Suprapubic skin (tissue), 4 donors: ENCODE data around the gene THRB.
A peak's percentile ranks its signal among the peaks of the same experiment; 100 is the strongest.

Experiments
- EP300 ChIP-seq: sonication (generic); formaldehyde crosslinking; IDR thresholded peaks from one replicate; pipeline ENCODE4 v1.6.1; 2017; ENCODE audit warnings: antibody characterized with exemption
- POLR2A ChIP-seq, 2 donors: fragments of 450-650 bp; IDR thresholded peaks; one replicate each; pipeline ENCODE4 v1.6.1; 2017; ENCODE audit warnings: antibody characterized with exemption in 2 of 2, mild to moderate bottlenecking in 2 of 2, moderate library complexity in 2 of 2
- POLR2AphosphoS5 ChIP-seq, 3 donors: sonication (generic); formaldehyde crosslinking; IDR thresholded peaks; one replicate each; pipeline ENCODE4 v1.6.1; 2017; ENCODE audit warnings: antibody characterized with exemption in 3 of 3
- TF ChIP-seq, protein P1 (sequence below), 2 donors: fragments of 200-600 bp in 1 of 2; fragments of 450-650 bp in 1 of 2; sonication (generic) in 1 of 2; IDR thresholded peaks; one replicate each; pipeline ENCODE4 v1.5.1; 2016 to 2019; ENCODE audit warnings: antibody characterized with exemption in 2 of 2, mild to moderate bottlenecking in 1 of 2, moderate library complexity in 1 of 2

DNA sequence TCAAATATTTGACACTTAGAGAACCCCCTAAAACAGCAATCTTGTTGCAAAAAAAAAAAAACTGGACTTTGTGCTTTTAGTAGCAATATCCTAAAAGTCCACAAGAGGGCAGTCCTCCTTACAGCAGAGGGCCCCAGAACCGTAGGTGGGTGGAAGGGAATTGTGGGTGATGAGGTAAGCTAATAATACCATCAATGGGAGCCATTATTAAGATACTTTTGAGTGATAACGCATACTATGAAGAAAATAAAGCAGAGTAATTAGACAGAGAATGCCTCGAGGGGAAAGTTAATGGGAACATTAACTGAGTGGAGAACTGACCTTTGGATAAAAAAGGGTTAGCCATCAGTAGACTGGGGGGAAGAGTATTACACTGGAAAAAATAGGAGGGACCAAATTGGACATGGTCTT lies 229.9 kb downstream of the THRB start:
- TF ChIP-seq POLR2AphosphoS5 (IDR thresholded peaks at IDR 0.05), result no peak
- TF ChIP-seq, protein P1, sequence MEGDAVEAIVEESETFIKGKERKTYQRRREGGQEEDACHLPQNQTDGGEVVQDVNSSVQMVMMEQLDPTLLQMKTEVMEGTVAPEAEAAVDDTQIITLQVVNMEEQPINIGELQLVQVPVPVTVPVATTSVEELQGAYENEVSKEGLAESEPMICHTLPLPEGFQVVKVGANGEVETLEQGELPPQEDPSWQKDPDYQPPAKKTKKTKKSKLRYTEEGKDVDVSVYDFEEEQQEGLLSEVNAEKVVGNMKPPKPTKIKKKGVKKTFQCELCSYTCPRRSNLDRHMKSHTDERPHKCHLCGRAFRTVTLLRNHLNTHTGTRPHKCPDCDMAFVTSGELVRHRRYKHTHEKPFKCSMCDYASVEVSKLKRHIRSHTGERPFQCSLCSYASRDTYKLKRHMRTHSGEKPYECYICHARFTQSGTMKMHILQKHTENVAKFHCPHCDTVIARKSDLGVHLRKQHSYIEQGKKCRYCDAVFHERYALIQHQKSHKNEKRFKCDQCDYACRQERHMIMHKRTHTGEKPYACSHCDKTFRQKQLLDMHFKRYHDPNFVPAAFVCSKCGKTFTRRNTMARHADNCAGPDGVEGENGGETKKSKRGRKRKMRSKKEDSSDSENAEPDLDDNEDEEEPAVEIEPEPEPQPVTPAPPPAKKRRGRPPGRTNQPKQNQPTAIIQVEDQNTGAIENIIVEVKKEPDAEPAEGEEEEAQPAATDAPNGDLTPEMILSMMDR (IDR thresholded peaks at IDR 0.05), result peak; percentile 56 to 65
- TF ChIP-seq POLR2A (IDR thresholded peaks at IDR 0.05), result no peak
- no peak for TF ChIP-seq EP300
